Lower leg skin (tissue), 3 donors: ENCODE results near the gene AURKA.

Source experiments
- CTCF ChIP-seq, 3 donors: fragments of 450-650 bp; IDR thresholded peaks; one replicate each; pipeline ENCODE4 v1.5.1; 2016; ENCODE audit warnings: antibody characterized with exemption in 3 of 3, mild to moderate bottlenecking in 3 of 3, moderate library complexity in 2 of 3
- POLR2A ChIP-seq, 2 donors: fragments of 450-650 bp; IDR thresholded peaks; one replicate each; pipeline ENCODE4 v1.6.1; 2016 to 2017; ENCODE audit warnings: antibody characterized with exemption in 2 of 2, mild to moderate bottlenecking in 1 of 2, moderate library complexity in 1 of 2

- TF ChIP-seq CTCF (IDR thresholded peaks at IDR 0.05) (no peak), POLR2A (IDR thresholded peaks at IDR 0.05) (no peak)
Observed at GRCh38 chr20:56386219-56386618, 5.8 kb downstream of the AURKA start.
